ENCODE measurements around the gene BLOC1S6.

The BLOC1S6 gene

GRCh38 chr15:45588219-45588875 lies 1.2 kb downstream of the BLOC1S6 start:
- DNase-seq: no peak

DNA sequence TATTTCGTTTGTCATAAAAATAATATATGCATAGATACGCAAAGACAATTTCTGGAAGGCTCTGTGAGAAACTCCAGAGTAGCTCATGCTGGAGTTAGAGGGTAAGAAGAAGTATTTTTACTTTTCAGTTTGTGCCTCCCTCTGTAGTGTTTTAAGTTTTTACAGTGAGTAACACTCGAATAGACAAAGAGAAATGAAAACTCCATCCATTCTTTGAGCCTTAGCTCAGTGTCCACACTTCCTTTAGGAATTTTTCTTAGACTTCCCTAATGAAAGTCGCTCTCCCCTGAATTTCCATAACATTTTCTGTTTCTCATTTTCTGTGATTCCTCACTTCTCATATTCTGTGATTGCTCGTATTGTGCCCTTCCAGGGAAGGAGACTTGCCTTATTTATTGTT lies 2.1 kb downstream of the BLOC1S6 start:
- peak in 1 of 3 donors; percentile 72 for DNase-seq

- DNase-seq: peak in 1 of 3 donors; percentile 38
Measured at GRCh38 chr15:45594319-45594718, 7.1 kb downstream of the BLOC1S6 start.

DNA sequence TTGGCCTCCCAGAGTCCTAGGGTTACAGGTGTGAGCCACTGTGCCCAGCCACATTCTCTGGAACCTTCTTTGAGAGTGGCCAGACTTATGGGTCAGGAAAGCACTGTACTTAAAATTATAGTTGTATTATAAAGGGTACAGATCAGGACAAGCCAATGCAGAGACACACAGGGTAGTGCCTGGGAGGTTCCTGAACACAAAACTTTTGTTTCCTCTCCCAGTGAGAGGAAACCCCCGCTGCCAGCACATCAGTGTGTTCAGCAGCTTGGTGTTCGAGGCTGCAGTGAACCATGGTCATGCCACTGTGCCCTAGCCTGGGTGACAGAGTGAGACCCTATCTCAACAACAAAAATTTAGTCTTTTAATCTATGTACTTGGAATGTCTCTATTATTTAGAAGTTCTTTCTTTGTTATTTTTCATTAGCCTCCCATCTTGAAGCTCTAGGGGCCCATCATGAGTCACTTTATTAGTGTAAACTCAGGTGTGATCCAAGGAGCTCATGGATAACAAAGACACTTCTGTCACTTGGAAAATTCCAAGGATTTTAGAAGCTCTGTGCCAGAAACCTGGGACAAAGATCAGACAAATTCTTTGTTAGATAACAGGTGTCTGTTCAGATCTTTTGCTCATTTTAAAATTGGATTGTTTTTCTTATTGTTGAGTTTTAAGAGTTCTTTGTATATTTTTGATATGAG lies 7.8 kb downstream of the BLOC1S6 start:
- DNase-seq: no peak

- peak in 2 of 3 donors; percentile 44 to 56 for DNase-seq
Measured at GRCh38 chr15:45603881-45604280, 16.7 kb downstream of the BLOC1S6 start.

- peak; percentile 55 to 80 (median 76) for DNase-seq
Measured at GRCh38 chr15:45604326-45604725, 17.1 kb downstream of the BLOC1S6 start.

DNA sequence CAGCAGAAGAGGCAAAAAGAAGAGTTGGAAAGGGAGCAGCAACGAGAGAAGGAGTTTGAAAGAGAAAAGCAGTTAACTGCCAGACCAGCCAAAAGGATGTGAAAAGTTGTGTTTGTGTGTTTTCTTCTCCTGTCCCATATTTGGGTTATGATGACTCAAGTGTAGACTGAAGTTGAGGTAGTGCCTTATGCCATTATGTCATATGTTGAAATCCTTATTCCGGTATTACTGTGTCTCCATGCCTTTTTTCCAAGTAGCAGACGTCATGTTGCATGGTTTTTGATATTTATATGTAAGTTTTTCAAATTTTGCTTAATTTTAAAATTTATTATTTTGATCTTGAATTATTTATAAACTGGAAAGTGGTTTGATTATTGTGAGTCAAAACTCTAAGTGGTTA lies 19.2 kb downstream of the BLOC1S6 start:
- peak in 2 of 3 donors; percentile 43 to 63 for DNase-seq

DNA sequence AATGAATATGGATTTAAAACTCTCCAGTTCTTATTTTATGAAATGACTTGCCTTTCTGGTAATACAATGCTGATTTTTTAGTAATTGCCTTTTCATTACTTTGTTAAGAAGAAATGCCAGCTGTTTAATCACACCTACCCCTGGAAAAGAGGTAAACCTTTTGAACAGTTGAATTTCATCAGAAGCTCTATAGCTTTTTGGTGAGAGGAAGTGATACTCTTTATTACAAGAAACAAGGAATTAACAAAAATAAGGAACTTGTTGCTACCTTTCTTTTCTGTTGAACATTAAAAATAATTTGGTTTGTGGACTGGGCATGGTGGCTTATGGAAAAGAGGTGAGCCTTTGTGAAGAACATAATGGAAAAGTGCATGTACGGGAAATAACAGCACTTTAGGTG lies 19.7 kb downstream of the BLOC1S6 start:
- peak in 1 of 3 donors; percentile 28 for DNase-seq

GRCh38 chr15:45611305-45611704 lies 24.1 kb downstream of the BLOC1S6 start:
- peak; percentile 57 to 61 (median 60) for DNase-seq

- no peak for DNase-seq
Measured at GRCh38 chr15:45612790-45613415, 25.7 kb downstream of the BLOC1S6 start.

DNA sequence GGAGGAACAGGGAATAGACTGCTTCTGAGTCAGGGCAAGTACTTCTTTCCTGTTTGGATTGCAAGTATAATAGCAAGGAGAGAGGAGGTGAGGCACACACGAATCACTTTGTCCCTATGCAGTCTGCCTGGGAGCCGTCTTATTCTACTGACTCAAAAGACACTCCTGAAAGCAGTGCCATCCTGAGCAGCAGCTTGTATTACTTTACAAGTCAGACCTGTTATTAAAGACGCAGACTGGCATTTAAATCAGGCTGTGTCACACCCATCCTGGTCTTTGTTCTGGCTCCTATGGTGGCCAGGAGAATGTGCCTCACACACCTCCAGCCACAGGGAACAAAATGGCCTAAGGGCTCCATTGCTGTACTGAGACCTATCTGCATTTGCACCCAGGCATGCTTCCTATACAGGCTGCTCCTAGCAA lies 29.7 kb downstream of the BLOC1S6 start:
- DNase-seq: no peak

- peak in 2 of 3 donors; percentile 14 to 29 for DNase-seq
Measured at GRCh38 chr15:45618813-45619212, 31.6 kb downstream of the BLOC1S6 start.

GRCh38 chr15:45628136-45628535 lies 41.0 kb downstream of the BLOC1S6 start:
- DNase-seq: no peak

DNA sequence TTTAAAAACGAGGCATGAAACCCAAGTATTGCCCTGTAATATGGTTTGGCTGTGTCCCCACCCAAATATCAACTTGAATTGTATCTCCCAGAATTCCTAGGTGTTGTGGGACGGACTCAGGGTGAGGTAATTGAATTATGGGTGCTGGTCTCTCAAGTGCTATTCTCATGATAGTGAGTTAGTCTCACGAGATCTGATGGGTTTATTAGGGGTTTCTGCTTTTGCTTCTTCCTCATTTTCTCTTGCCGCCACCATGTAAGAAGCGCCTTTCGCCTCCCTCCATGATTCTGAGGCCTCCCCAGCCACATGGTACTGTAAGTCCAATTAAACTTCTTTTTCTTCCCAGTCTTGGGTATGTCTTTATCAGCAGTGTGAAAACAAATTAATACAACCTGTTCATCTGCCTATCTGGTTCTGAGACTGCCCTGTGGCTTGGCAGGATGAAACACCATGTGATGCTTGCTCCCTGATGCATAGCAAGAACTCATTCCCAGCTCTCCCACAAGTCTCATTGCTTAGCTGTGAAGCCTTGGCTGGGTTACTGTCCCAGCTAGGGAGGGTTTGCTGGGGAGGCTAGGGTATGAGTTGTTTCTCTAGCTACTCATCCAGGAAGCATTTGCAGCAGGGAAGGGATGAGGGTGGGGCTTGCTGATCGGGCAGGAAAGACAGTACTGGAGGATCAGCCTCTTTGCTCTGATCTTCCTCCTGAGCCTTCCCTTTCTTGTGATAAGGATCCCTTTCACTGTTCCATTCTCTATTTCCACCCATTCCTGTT lies 43.9 kb downstream of the BLOC1S6 start:
- peak; percentile 60 to 76 (median 74) for DNase-seq

DNA sequence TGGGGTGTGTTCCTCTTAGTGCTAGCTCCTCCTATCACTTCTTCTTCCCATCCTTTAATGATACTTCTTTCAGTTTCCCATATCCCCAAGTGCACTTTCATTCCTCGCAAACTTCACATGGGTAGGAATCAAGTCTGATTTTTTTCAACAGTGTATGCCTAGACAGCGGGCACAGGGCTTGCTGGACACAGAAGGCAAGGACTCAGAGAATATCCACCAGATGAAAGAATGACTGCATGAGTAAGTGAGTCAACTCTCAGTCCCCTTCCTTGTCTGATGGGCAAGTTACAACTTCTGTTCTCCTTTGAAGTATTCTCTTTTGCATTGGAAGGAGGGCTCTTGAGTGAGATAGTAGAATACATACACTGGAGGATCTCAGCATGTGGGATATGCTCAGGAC lies 44.6 kb downstream of the BLOC1S6 start:
- peak; percentile 63 to 73 (median 68) for DNase-seq

- peak; percentile 99 for DNase-seq
Measured at GRCh38 chr15:45634432-45635190, 47.4 kb downstream of the BLOC1S6 start, which contains the start of gene SQOR. Gene SQOR (plus strand): TSS chr15:45635029. CDS start chr15:45658924, 23,895 bp downstream.

- DNase-seq: peak; percentile 79 to 85 (median 79)
Measured at GRCh38 chr15:45635191-45635638, 48.0 kb downstream of the BLOC1S6 start.

DNA sequence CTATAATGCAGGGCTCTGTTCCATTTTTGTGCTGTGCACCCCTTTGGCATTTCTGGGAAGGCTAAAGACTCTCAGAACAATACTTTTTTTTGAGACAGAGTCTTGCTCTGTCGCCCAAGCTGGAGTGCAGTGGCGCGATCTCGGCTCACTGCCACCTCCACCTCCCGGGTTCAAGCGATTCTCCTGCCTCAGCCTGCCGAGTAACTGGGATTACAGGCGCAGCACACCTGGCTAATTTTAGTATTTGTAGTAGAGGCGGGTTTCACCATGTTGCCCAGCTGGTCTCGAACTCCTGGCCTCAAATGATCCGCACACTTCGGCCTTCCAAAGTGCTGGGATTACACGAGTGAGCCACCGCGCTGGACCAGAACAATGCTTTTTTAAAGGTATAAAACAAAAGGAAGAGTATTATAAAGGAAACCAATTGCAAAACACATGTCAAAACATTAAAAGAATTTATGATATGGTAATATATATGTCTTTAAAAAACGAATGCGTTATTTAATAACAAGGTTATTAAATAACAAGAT lies 48.6 kb downstream of the BLOC1S6 start:
- peak in 2 of 3 donors; percentile 45 for DNase-seq

GRCh38 chr15:45637141-45637540 lies 50.0 kb downstream of the BLOC1S6 start:
- peak in 1 of 3 donors; percentile 38 for DNase-seq

GRCh38 chr15:45637552-45638033 lies 50.4 kb downstream of the BLOC1S6 start:
- peak; percentile 89 to 98 (median 96) for DNase-seq

GRCh38 chr15:45640616-45641015 lies 53.4 kb downstream of the BLOC1S6 start:
- DNase-seq: peak; percentile 82 to 95 (median 92)
